Stimulated activated CD4-positive, alpha-beta T cell treated with anti-CD3 and anti-CD28 coated beads, Interleukin-12 subunit alpha, Interleukin-12 subunit beta, amount 100 ng/mL, for 48 hours (primary cell): ENCODE data around the gene HNRNPLL.
A peak's percentile ranks its signal among the peaks of the same experiment; 100 is the strongest.

Experiments
- DNase-seq, 3 donors: peaks; one replicate each; pipeline ENCODE4 v3.0.0-alpha.2; 2020; ENCODE audit warnings: low read depth in 2 of 3, low spot score in 1 of 3

The HNRNPLL gene

GRCh38 chr2:38533757-38534545 is 68.8 kb downstream of the HNRNPLL start:
- DNase-seq: no peak

DNA sequence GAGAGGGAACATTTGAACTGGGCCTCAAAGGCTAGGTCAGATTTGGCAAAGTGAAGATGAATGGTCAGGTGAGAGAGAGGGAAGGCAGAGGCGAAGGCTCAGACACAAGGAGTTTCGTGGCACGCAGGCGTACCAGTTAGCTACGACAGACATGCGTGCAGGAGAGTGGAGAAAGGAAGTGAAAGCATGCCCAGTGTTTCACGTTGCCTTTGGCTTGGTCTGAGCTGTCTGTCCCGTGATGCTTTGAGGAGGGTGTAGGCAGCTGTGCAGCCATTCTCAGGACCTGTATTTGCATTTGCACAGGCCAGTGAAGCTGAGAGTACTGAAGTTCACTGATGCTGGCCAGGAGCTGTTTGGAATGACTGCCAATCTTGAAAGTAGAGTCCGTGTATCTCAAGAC is 69.5 kb downstream of the HNRNPLL start:
- no peak for DNase-seq

- no peak for DNase-seq
Observed at GRCh38 chr2:38532366-38532765, 70.4 kb downstream of the HNRNPLL start.

DNA sequence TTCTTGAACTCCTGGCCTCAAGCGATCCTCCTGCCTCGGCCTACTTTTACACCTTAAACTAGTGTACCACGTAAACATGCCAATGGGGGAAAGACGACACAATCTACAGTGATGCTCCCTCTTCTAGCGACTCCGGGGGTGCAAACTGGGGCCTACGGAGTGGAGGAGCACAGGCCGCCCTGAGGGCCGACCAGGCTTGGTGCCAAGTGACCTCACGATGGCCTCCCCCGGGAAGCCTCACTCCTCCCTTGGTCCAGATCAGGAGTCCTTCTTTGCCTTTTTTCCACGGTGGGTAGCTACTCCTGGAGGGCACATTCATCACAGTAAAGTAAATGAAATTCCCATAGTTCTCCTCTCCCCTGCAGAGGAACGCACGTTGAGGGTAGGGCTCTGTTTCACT is 73.5 kb downstream of the HNRNPLL start:
- no peak for DNase-seq

- DNase-seq: no peak
Observed at GRCh38 chr2:38528534-38528933, 74.2 kb downstream of the HNRNPLL start.

DNA sequence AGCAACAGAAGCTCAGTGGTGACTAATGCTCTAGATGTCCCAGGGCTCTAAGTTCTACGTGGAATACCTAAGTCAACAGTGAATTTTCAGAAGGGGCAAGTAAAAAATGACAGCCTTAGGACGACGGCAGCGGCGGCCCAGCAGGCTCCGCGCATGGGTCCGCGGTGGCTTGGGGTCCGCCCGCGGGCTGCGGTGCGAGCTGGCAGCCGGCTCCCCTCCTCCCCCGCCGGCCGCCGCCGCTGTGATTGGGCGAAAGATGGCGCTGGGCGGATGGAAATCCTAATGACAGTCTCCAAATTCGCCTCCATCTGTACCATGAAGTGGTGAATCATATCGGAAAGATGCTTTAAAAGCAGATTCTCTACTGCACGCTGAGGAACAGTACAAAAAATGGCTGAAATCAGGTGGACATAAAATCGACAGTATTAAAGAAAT is 74.7 kb downstream of the HNRNPLL start:
- DNase-seq: peak; percentile 43 to 51 (median 50)

DNA sequence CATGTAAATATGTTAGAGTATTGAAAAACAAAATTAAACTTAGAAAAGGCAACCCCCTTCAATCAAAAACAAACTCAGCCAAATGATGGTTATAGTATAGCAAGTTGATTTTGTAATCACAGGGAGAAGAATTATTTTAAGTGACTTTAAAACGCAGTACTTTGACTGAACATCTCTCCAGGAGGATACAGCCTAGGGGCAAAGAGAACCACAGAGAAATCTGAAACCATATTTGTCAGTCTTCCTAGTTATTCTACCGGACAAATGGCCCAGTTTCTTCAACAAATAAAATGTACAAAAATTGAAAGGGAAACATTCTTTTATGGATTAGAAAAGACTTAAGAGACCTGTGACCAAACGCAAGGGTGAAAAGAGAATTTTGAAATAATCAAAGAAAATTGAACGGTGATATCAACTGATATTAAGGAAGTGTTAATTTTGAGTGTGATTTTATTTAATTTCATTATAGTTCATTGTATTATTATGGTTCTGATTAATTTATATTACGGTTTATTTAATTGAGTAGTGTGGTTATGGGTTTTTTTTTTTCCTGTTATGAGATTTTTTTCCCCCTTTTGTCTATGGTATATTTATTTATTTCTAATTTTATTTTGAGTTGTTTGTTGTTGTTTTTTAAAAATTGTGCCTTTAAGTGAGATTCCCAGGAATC is 75.3 kb downstream of the HNRNPLL start:
- DNase-seq: no peak

- no peak for DNase-seq
Observed at GRCh38 chr2:38526195-38526594, 76.5 kb downstream of the HNRNPLL start.

- DNase-seq: no peak
Observed at GRCh38 chr2:38524580-38524979, 78.1 kb downstream of the HNRNPLL start.

- no peak for DNase-seq
Observed at GRCh38 chr2:38523728-38524437, 78.8 kb downstream of the HNRNPLL start.

DNA sequence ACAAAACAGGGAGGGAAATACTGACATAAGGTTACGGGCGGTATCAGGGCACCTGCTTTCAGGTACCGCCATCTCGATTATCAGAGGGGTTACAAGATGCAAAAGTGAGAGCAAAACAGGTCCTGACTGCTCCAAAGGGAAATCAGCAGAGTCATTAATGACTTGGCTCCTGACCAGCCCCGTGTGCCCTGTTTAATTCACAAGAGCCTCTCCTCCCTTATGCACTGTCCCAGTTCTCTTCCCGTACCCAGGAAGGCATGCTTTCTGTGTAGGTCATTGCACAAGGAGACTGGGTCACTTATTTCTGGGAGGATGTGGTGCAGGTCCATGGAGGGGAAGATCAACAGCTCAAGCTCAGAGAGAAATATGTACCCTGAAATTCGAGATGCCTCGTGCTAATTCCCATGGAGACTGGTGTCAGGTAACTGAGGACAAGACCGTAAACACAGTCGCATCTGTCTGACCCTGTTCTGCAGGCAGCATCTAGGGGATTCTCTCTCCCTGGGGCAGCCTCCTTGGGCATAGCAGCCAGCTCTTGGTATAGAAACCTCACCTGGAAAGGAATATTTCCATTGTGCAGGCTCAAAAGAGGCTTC is 79.9 kb downstream of the HNRNPLL start:
- DNase-seq: no peak

- DNase-seq: no peak
Observed at GRCh38 chr2:38521835-38522234, 80.9 kb downstream of the HNRNPLL start.

- DNase-seq: no peak
Observed at GRCh38 chr2:38517284-38517683, 85.4 kb downstream of the HNRNPLL start.

DNA sequence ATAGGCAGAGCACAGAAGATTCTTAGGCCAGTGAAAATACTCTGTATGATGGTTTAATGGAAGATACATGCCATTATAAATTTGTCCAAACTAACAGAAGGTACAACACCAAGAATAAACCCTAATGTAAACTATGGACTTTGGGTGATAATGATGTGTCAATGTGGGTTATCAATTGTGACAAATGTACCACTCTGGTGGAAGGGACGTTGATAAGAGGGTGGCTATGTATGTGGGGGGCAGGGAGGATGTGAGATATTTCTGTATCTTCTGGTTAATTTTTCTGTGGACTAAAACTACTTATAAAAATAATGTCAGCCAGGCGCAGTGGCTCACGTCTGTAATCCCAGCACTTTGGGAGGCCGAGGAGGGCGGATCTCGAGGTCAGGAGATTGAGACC is 86.2 kb downstream of the HNRNPLL start:
- DNase-seq: no peak

- no peak for DNase-seq
Observed at GRCh38 chr2:38516122-38516521, 86.6 kb downstream of the HNRNPLL start.

- DNase-seq: no peak
Observed at GRCh38 chr2:38515155-38516074, 87.3 kb downstream of the HNRNPLL start.

DNA sequence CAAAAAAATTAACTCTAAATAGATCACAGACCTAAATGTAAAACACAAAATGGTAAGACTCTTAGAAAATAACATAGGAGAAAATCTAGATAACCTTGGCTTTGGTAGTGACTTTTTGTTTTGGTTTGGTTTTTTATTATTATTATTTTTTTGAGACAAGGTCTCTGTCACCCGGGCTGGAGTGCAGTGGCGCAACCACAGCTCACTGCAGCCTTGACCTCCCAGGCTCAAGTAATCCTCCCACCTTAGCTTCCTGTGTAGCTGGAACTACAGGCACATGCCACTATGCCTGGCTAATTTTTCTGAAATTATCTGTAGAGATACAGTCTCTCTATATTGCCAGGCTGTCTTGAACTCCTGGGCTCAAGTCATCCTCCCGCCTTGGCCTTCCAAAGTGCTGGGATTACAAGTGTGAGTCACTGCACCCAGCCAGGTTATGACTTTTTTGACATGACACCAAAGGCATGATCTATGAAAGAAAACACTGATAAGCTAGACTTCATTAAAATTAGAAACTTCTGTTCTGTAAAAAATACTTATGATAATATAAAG is 88.0 kb downstream of the HNRNPLL start:
- no peak for DNase-seq

- DNase-seq: no peak
Observed at GRCh38 chr2:38512211-38512610, 90.5 kb downstream of the HNRNPLL start.
